SK-N-SH (cell line): ENCODE measurements around the gene SERPINC1.

ENCODE experiments used
- CHD2 ChIP-seq: fragments of 150-350 bp; IDR thresholded peaks from 2 replicates; pipeline ENCODE4 v1.6.1; 2018; ENCODE audit warnings: low read length; ENCODE audit not compliant: partially characterized antibody
- EZH2phosphoT487 ChIP-seq: fragments of 200-600 bp; sonication (generic); IDR thresholded peaks from 2 replicates; pipeline ENCODE4 v1.6.1; 2017; ENCODE audit warnings: low read depth, mixed run types, mild to moderate bottlenecking, antibody characterized with exemption, moderate library complexity, borderline replicate concordance
- MEF2A ChIP-seq: IDR thresholded peaks from 2 replicates; pipeline ENCODE4 v1.4.0; 2012; ENCODE audit warnings: low read depth, borderline replicate concordance
- POLR2AphosphoS5 ChIP-seq: IDR thresholded peaks from 2 replicates; pipeline ENCODE4 v1.6.1; 2012; ENCODE audit warnings: low read depth, low read length
- SMC3 ChIP-seq: IDR thresholded peaks from 2 replicates; pipeline ENCODE4 v1.6.1; 2012; ENCODE audit warnings: low read depth, low read length, improper control_type of control experiment
- YY1 ChIP-seq: IDR thresholded peaks from 2 replicates; pipeline ENCODE4 v1.4.0; 2012; ENCODE audit warnings: low read depth, mild to moderate bottlenecking
- TF ChIP-seq, protein P1 (sequence below): fragments of 200-600 bp; sonication (generic); IDR thresholded peaks from 2 replicates; pipeline ENCODE4 v1.6.1; 2017; ENCODE audit warnings: antibody characterized with exemption, mild to moderate bottlenecking, moderate library complexity
- TF ChIP-seq, protein P2 (sequence below): IDR thresholded peaks from 2 replicates; pipeline ENCODE4 v1.6.1; 2012; ENCODE audit warnings: mild to moderate bottlenecking, low read depth, low read length, moderate library complexity

GRCh38 chr1:173920861-173921260, 3.7 kb upstream of the SERPINC1 start:
- TF ChIP-seq, protein P1, sequence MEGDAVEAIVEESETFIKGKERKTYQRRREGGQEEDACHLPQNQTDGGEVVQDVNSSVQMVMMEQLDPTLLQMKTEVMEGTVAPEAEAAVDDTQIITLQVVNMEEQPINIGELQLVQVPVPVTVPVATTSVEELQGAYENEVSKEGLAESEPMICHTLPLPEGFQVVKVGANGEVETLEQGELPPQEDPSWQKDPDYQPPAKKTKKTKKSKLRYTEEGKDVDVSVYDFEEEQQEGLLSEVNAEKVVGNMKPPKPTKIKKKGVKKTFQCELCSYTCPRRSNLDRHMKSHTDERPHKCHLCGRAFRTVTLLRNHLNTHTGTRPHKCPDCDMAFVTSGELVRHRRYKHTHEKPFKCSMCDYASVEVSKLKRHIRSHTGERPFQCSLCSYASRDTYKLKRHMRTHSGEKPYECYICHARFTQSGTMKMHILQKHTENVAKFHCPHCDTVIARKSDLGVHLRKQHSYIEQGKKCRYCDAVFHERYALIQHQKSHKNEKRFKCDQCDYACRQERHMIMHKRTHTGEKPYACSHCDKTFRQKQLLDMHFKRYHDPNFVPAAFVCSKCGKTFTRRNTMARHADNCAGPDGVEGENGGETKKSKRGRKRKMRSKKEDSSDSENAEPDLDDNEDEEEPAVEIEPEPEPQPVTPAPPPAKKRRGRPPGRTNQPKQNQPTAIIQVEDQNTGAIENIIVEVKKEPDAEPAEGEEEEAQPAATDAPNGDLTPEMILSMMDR: no peak
- TF ChIP-seq CHD2 (no peak), POLR2AphosphoS5 (no peak), SMC3 (no peak), YY1 (no peak), EZH2phosphoT487 (no peak), MEF2A (no peak)
- TF ChIP-seq, protein P2, sequence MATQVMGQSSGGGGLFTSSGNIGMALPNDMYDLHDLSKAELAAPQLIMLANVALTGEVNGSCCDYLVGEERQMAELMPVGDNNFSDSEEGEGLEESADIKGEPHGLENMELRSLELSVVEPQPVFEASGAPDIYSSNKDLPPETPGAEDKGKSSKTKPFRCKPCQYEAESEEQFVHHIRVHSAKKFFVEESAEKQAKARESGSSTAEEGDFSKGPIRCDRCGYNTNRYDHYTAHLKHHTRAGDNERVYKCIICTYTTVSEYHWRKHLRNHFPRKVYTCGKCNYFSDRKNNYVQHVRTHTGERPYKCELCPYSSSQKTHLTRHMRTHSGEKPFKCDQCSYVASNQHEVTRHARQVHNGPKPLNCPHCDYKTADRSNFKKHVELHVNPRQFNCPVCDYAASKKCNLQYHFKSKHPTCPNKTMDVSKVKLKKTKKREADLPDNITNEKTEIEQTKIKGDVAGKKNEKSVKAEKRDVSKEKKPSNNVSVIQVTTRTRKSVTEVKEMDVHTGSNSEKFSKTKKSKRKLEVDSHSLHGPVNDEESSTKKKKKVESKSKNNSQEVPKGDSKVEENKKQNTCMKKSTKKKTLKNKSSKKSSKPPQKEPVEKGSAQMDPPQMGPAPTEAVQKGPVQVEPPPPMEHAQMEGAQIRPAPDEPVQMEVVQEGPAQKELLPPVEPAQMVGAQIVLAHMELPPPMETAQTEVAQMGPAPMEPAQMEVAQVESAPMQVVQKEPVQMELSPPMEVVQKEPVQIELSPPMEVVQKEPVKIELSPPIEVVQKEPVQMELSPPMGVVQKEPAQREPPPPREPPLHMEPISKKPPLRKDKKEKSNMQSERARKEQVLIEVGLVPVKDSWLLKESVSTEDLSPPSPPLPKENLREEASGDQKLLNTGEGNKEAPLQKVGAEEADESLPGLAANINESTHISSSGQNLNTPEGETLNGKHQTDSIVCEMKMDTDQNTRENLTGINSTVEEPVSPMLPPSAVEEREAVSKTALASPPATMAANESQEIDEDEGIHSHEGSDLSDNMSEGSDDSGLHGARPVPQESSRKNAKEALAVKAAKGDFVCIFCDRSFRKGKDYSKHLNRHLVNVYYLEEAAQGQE: no peak
